NCI-H2107 treated with DMSO at 0.1 percent for 48 hours (cell line): Measurements from ENCODE around the gene COL23A1.
"Not testable (repeated sequence)": the region's sequence is repeated elsewhere in the genome, so short reads cannot be mapped to it uniquely, and the experiment has no call there.

Source experiments
- DNase-seq: peaks from one replicate; lab custom pipeline; 2025; ENCODE audit not compliant: unreplicated experiment; lab: John Stamatoyannopoulos, UW

COL23A1 gene

DNA sequence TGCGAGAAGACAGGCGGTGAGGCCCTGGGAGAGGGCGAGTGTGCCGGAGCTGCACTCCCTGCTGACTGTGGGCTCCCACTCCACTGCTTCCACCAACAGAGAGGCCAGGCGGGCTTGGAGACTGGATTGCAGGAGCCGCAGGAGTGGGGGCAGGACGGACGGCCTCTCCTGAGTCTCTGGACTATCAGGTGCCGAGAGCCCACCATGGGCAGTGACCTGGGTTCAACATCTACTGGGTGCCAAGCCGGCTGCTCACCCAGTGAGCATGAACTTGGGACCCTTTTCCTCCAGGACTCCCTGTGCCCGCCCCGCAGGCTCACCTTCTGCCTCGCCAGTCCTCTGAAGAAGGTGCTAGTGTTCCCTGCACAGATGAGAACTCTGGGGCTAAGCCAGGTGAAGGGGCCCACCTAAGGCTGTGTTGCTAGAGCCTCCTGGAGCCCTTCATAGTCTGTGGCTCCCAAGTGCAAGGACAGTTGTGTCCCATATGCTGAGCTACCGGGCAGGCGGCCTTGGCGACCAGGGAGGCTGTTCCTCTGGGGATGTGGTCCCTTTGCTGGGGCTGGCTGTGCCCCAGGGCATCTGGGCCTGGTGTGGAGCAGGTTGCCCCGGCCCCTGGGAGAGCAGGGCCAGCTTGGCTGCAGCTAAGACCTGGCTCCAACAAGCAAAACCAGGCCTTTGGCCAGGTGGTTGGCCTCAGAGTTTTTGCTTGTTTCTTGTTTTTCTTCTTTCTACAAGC lies 279.9 kb downstream of the COL23A1 start:
- no peak for DNase-seq

GRCh38 chr5:178309271-178310013 lies 280.8 kb downstream of the COL23A1 start:
- DNase-seq, result no peak

DNA sequence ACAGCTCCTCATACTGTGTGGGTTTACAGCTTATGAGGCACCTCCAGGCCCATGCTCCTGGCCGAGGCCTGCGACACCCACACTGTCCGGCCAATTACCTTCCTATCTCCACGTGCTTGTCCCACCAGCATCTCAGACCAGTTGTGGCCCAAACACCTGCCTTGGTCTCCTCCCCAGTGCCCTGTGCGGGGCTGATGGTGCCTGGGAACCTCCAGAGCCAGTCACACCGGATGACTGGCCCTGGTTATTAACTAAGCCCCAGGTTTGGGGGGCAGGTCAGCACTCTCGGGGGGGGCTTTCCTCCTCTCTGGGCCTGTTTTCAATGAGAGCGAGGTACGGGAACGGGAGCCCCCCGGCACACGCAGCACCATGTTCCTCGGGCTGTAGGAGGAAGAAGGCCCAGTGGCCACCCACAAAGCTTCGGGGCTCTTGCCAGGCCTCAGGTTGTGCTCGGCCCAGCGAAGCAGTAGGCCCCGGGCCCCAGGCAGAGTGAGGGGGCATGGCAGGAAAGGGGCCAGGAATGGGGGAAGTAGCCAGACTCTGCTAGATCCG lies 281.6 kb downstream of the COL23A1 start:
- no peak for DNase-seq

DNA sequence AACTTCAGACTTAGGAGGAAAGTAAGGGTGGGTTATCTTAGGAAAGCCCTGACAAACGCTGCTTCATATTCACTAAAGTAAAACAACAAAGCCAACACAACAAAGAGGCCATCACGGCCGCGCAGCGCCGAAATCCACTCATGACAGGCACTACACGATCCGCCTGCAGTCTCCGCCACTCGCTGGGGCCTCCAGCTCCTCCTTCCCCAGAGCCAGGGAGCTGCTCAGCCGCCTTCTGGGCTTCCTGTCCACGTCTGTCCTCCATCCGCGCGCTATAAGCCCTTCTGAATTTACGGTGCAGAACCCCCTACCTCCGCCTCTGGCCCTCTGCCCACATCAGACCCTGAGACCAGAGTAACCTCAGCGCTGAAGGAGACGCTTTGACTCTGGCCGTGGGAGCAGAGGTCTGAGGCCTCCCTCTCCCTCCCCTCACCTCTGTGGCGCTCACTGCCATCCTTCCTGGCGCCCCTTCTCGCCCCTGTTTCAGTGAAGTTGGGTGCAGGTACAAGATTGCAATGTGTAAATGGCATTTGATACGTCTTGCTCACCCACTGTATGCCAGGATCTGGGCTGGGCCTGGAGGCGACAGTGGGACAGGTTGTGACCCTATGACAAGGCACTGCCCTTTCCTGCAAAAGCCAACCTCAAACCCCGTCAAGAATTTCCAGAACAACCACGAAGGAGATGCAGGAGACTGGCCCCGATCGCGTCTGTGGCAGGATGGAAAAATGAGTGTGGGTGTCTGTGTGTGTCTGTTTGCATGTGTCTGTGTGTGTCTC lies 282.7 kb downstream of the COL23A1 start:
- no peak for DNase-seq

GRCh38 chr5:178306430-178307225 lies 283.6 kb downstream of the COL23A1 start:
- DNase-seq, result no peak

DNA sequence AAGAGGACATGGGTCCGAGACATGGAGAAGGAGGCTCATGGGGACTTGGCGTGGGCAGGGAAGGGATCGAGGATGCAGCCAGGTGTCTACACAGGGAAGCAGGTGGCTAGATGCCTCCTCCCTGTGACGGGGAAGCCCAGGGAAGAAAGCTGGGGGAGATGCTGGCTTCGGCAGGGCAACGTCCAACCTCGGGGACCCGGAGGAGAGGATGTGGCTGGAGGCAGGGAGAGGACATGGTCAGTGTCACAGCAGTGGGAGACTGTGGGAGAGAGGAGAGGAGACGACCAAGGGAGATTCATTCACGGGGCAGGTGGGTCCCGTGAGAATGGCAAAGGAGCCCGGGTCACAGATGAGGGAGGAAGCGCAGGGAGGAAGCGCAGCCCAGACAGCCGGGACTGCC lies 284.4 kb downstream of the COL23A1 start:
- DNase-seq, result no peak

GRCh38 chr5:178304761-178305645 lies 285.2 kb downstream of the COL23A1 start:
- no peak for DNase-seq

- no peak for DNase-seq
These were observed 286.2 kb downstream of the COL23A1 start for GRCh38 chr5:178304016-178304415.

- not testable (repeated sequence) for DNase-seq
These were observed 287.9 kb downstream of the COL23A1 start for GRCh38 chr5:178302321-178302720.

- no peak for DNase-seq
These were observed 288.6 kb downstream of the COL23A1 start for GRCh38 chr5:178301641-178302040.

GRCh38 chr5:178298283-178298807 lies 291.8 kb downstream of the COL23A1 start:
- DNase-seq, result no peak

- DNase-seq, result no peak
These were observed 292.4 kb downstream of the COL23A1 start for GRCh38 chr5:178297751-178298150.

DNA sequence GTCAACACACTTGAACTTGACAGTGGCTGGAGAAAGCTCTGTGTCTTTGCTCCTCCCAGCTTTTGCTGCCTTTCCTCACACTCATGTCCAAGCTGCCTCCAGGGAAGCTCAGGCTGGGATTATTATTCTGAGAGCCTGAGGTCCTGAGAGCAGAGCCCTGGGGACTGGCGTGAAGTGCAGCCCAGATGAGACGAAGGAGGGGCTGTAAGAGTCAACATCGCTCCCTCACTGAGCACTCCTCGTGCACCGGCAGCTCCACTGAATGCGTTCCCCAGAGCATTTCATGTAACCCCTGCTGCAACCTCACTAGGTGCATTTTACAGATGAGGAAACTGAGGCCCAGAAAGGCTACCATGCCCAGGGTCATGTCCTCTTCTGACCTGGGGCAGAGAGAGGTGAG lies 294.1 kb downstream of the COL23A1 start:
- no peak for DNase-seq

- DNase-seq, result no peak
These were observed 294.6 kb downstream of the COL23A1 start for GRCh38 chr5:178295589-178295988.

DNA sequence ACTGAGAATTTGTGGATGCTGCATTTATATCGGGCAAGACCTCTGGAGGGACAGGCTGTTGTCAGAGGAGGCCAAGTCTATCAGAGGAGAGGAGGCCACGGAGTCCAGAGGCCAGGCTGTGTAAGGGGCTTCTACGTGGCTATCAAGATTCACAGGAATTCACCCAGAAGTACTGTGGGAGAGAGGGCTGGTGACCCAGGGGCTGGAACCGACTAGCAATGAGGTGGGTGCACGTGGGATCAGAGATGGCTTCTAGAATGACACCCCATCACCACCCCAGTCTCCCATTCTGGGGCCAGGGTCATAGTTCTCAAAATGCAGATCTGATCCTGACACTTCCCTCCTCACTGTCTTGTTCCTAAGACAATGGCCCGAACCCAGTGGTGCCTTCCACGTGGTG lies 296.4 kb downstream of the COL23A1 start:
- no peak for DNase-seq

DNA sequence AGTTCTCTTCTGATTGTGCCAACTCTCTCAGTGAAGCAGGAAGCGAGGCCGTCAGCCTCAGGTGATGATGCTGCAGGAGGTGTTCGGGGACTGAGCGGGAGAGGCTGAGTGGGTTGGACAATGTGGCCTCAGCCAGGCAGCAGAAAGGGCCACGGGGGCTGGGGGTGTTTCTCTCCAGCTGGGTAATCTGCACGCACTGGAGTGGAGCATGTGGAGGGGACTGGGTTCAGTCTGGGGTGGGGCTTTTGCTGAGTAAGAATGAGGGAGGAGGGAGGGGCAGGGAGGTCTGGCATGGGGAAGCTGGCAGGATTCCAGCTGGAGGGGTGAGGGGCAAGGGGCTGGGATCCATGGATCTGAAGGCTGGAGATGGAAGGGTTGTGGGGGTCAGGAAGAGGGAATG lies 296.8 kb downstream of the COL23A1 start:
- DNase-seq, result no peak

DNA sequence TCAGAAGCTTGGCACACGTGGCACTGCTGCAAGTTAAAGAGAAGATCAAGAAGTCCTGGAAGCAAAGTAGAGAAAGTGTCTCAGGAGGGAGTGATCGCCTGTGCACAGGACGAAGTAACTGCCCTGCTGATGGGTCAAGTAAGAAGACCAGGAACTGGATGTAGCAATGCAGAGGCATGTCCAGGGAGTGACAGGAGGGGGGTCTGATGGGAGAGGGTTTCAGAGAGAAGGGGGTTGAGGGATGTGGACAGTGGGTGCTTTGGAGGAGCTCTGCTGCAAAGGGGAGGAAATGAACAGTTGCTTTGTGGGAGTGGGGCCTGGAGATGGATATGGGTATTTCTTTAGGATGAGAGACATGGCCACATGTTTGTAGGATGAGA lies 297.4 kb downstream of the COL23A1 start:
- no peak for DNase-seq

GRCh38 chr5:178291969-178292825 lies 298.0 kb downstream of the COL23A1 start:
- no peak for DNase-seq

DNA sequence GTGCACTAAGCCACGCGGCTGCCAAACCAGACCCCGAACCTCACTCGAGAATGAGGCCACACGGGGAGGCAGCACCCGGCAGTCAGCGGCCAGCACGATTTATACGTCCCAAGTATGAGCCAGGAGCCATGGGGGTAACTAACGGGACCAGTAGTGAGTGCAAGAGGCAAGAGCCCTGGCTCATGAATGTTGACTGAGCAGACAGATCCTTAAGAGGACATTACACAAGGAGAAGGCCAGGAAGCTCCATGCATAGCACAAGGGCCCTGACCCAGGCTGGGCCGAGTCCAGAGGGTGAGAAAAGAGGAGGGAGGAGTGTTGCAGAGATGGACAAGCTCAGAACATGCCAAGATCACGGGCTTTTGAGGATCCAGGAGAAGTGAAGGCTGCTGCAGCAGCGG lies 299.0 kb downstream of the COL23A1 start:
- no peak for DNase-seq
